Activated CD8-positive, alpha-beta T cell treated with anti-CD3 and anti-CD28 coated beads for 36 hours (primary cell): Measurements from ENCODE around the gene ZSWIM4. TPM values are rescaled to one million over a fixed set of nuclear protein-coding genes. Genes with fewer than 3 reads are reported as not detected.

ENCODE experiments used
- ATAC-seq: fragments of 200-7000 bp; cut with Tn5 transposase; one replicate; pipeline ENCODE4 v1.10.0; 2021; ENCODE audit warnings: mild to moderate bottlenecking, moderate library complexity
- CTCF ChIA-PET: fragments of 350-600 bp; sonication (Branson Sonifier 250); formaldehyde crosslinking; loops from one replicate; lab custom pipeline; 2021; ENCODE audit warnings: antibody characterized with exemption; lab: Charles Lee
- POLR2A ChIA-PET: fragments of 350-600 bp; sonication (Branson Sonifier 250); formaldehyde crosslinking; loops from one replicate; lab custom pipeline; 2021; ENCODE audit warnings: antibody characterized with exemption; lab: Charles Lee
- DNase-seq: peaks from one replicate; pipeline ENCODE4 v3.0.0-alpha.2; 2020
- H3K27ac Mint-ChIP-seq: one replicate; pipeline ENCODE4 v1.8.0; 2021; ENCODE audit warnings: mild to moderate bottlenecking, mixed read lengths
- H3K27me3 Mint-ChIP-seq: one replicate; pipeline ENCODE4 v1.8.0; 2021; ENCODE audit warnings: mixed read lengths
- H3K36me3 Mint-ChIP-seq: one replicate; pipeline ENCODE4 v1.8.0; 2021; ENCODE audit warnings: low read depth, mixed read lengths
- H3K4me1 Mint-ChIP-seq: one replicate; pipeline ENCODE4 v1.8.0; 2021; ENCODE audit warnings: low read depth, mixed read lengths
- H3K4me3 Mint-ChIP-seq: one replicate; pipeline ENCODE4 v1.8.0; 2021; ENCODE audit warnings: mild to moderate bottlenecking, moderate library complexity, mixed read lengths
- H3K9me3 Mint-ChIP-seq: one replicate; pipeline ENCODE4 v1.8.0; 2021; ENCODE audit warnings: mixed read lengths
- CTCF ChIP-seq: fragments of 200-600 bp; IDR thresholded peaks from one replicate; pipeline ENCODE4 v1.8.0; 2022; ENCODE audit warnings: antibody characterized with exemption, mild to moderate bottlenecking
- intact Hi-C: fragments of 100-400 bp; cut with micrococcal nuclease; formaldehyde crosslinking; loops from one replicate; pipeline ENCODE4 v1.10.0; 2022
- total RNA-seq, 2 experiments: library from RNA; stranded (reverse); gene quantifications; one replicate each; pipeline ENCODE4 v1.2.3, GENCODE V29; 2021

The ZSWIM4 gene
- total RNA-seq, 2 experiments from 2014 or later: 6.6 to 6.8 TPM

- Mint-ChIP-seq H3K27me3 (no peaks in the 10 kb centered on the region), H3K36me3 (peaks cover 19% of the 10 kb centered on the region), H3K4me3 (no peak overlapping the region), H3K4me1 (peaks cover 21% of the 10 kb centered on the region), H3K27ac (no peak overlapping the region), H3K9me3 (no peaks in the 10 kb centered on the region)
- ATAC-seq (no peak), DNase-seq (no peak)
- ChIA-PET CTCF (interaction anchor here (8.5 kb wide), 1 partner anchor 80 kb away, joined by 160 read pairs; no protein-coding TSS in a partner anchor), POLR2A (interaction anchor here (1.0 to 2.1 kb wide), 2 partner anchors 14 to 56 kb away, joined by 3 to 5 read pairs; no protein-coding TSS in a partner anchor)
- TF ChIP-seq CTCF: no peak
- intact Hi-C loops: no loop called here
Measured at GRCh38 chr19:13782537-13782936, 12.7 kb upstream of the ZSWIM4 start.

- intact Hi-C loops: loop anchor here (2.0 kb wide), 1 partner anchor 79 kb away; no protein-coding TSS in a partner anchor
- Mint-ChIP-seq H3K27me3 (no peaks in the 10 kb centered on the region), H3K4me1 (peaks cover 28% of the 10 kb centered on the region), H3K27ac (peak overlapping the region; percentile 26), H3K4me3 (no peak overlapping the region), H3K9me3 (no peaks in the 10 kb centered on the region), H3K36me3 (peaks cover 7% of the 10 kb centered on the region)
- DNase-seq (no peak), ATAC-seq (no peak)
- no peak for TF ChIP-seq CTCF
- ChIA-PET CTCF (interaction anchor here (0.7 to 8.5 kb wide), 18 partner anchors 9 to 288 kb away, joined by 3 to 160 read pairs (median 4); partner anchors contain the start of gene C19orf53), POLR2A (interaction anchor here (0.6 to 2.4 kb wide), 7 partner anchors 9 to 936 kb away, joined by 3 to 12 read pairs (median 5); partner anchors contain the start of genes C19orf53 and ZSWIM4)
Measured at GRCh38 chr19:13783565-13784500, 11.4 kb upstream of the ZSWIM4 start.

GRCh38 chr19:13784731-13785452 is 10.4 kb upstream of the ZSWIM4 start:
- H3K36me3 Mint-ChIP-seq: no peaks in the 10 kb centered on the region
- DNase-seq: peak; percentile 85
- peaks cover 32% of the 10 kb centered on the region for H3K4me1 Mint-ChIP-seq
- H3K4me3 Mint-ChIP-seq: peak overlapping the region; percentile 14
- CTCF ChIA-PET: interaction anchor here (0.7 to 8.5 kb wide), 17 partner anchors 10 to 287 kb away, joined by 3 to 160 read pairs (median 5); partner anchors contain the start of gene C19orf53
- peak; percentile 77 for TF ChIP-seq CTCF
- peak overlapping the region; percentile 41 for H3K27ac Mint-ChIP-seq
- no peaks in the 10 kb centered on the region for H3K9me3 Mint-ChIP-seq
- intact Hi-C loops: loop anchor here (2.0 kb wide), 1 partner anchor 78 kb away; no protein-coding TSS in a partner anchor
- POLR2A ChIA-PET: interaction anchor here (0.6 to 2.4 kb wide), 7 partner anchors 9 to 76 kb away, joined by 3 to 12 read pairs (median 5); partner anchors contain the start of genes C19orf53 and ZSWIM4
- no peaks in the 10 kb centered on the region for H3K27me3 Mint-ChIP-seq
- peak; percentile 78 for ATAC-seq

- Mint-ChIP-seq H3K27me3 (no peaks in the 10 kb centered on the region), H3K36me3 (no peaks in the 10 kb centered on the region), H3K27ac (peak overlapping the region; percentile 77), H3K4me3 (no peak overlapping the region), H3K9me3 (no peaks in the 10 kb centered on the region), H3K4me1 (peaks cover 35% of the 10 kb centered on the region)
- POLR2A ChIA-PET: interaction anchor here (0.8 to 2.7 kb wide), 8 partner anchors 9 to 73 kb away, joined by 3 to 14 read pairs (median 4); partner anchors contain the start of gene C19orf53
- DNase-seq (peak; percentile 52), ATAC-seq (peak; percentile 28)
- CTCF ChIA-PET: interaction anchor here (1.0 to 8.5 kb wide), 7 partner anchors 9 to 74 kb away, joined by 3 to 160 read pairs (median 4); no protein-coding TSS in a partner anchor
- no peak for TF ChIP-seq CTCF
- intact Hi-C loops: no loop called here
Measured at GRCh38 chr19:13788991-13789390, 6.3 kb upstream of the ZSWIM4 start.
